HEK293T (cell line): ENCODE measurements around the gene PARVA.

Experiments
- CTCF ChIA-PET: fragments of 350-600 bp; formaldehyde crosslinking; extraction: SDS; loops from one replicate; lab custom pipeline; 2021; ENCODE audit warnings: antibody characterized with exemption, inconsistent platforms; lab: Yijun Ruan, JAX
- POLR2A ChIA-PET: fragments of 350-600 bp; formaldehyde crosslinking; extraction: SDS; loops from one replicate; lab custom pipeline; 2020; ENCODE audit warnings: antibody characterized with exemption, inconsistent platforms; lab: Yijun Ruan, JAX
- DNase-seq: peaks from one replicate; pipeline ENCODE4 v3.0.0; 2012; ENCODE audit warnings: mixed read lengths; ENCODE audit errors: extremely low spot score
- ARNT ChIP-seq: fragments of 450-650 bp; IDR thresholded peaks from 2 replicates; pipeline ENCODE4 v1.6.1; 2017; ENCODE audit warnings: mild to moderate bottlenecking
- BHLHE40 ChIP-seq: fragments of 450-650 bp; IDR thresholded peaks from 2 replicates; pipeline ENCODE4 v1.6.1; 2016; ENCODE audit warnings: mild to moderate bottlenecking, moderate library complexity, borderline replicate concordance
- CTBP1 ChIP-seq: fragments of 450-650 bp; IDR thresholded peaks from 2 replicates; pipeline ENCODE4 v1.6.1; 2016; ENCODE audit warnings: borderline replicate concordance
- ELF4 ChIP-seq: fragments of 450-650 bp; IDR thresholded peaks from 2 replicates; pipeline ENCODE4 v1.6.1; 2017; ENCODE audit warnings: antibody characterized with exemption
- FOXA1 ChIP-seq: fragments of 450-650 bp; IDR thresholded peaks from 2 replicates; pipeline ENCODE4 v1.6.1; 2016; ENCODE audit warnings: mild to moderate bottlenecking
- FOXK2 ChIP-seq: fragments of 450-650 bp; IDR thresholded peaks from 2 replicates; pipeline ENCODE4 v1.6.1; 2016; ENCODE audit warnings: mild to moderate bottlenecking
- FOXM1 ChIP-seq: fragments of 450-650 bp; IDR thresholded peaks from 2 replicates; pipeline ENCODE4 v1.6.1; 2017; ENCODE audit warnings: mild to moderate bottlenecking, borderline replicate concordance
- HDGF ChIP-seq: fragments of 450-650 bp; IDR thresholded peaks from 2 replicates; pipeline ENCODE4 v1.6.1; 2017; ENCODE audit warnings: antibody characterized with exemption, borderline replicate concordance
- L3MBTL2 ChIP-seq: fragments of 450-650 bp; conservative IDR thresholded peaks from 2 replicates; pipeline ENCODE4 v1.6.1; 2016; ENCODE audit warnings: mild to moderate bottlenecking
- LEF1 ChIP-seq: fragments of 450-650 bp; IDR thresholded peaks from 2 replicates; pipeline ENCODE4 v1.6.1; 2017; ENCODE audit warnings: mild to moderate bottlenecking, borderline replicate concordance
- NFRKB ChIP-seq: fragments of 450-650 bp; IDR thresholded peaks from 2 replicates; pipeline ENCODE4 v1.6.1; 2016; ENCODE audit warnings: mild to moderate bottlenecking, moderate library complexity
- SP1 ChIP-seq: fragments of 450-650 bp; IDR thresholded peaks from 2 replicates; pipeline ENCODE4 v1.6.1; 2017
- SUZ12 ChIP-seq: fragments of 450-650 bp; IDR thresholded peaks from 2 replicates; pipeline ENCODE4 v1.6.1; 2016; ENCODE audit warnings: mild to moderate bottlenecking
- TARDBP ChIP-seq: fragments of 450-650 bp; IDR thresholded peaks from 2 replicates; pipeline ENCODE4 v1.6.1; 2016
- ZNF384 ChIP-seq: fragments of 450-650 bp; IDR thresholded peaks from 2 replicates; pipeline ENCODE4 v1.6.1; 2016
- TF ChIP-seq, protein P1 (sequence below): fragments of 450-650 bp; IDR thresholded peaks from 2 replicates; pipeline ENCODE4 v1.6.1; 2016

The PARVA gene

DNA sequence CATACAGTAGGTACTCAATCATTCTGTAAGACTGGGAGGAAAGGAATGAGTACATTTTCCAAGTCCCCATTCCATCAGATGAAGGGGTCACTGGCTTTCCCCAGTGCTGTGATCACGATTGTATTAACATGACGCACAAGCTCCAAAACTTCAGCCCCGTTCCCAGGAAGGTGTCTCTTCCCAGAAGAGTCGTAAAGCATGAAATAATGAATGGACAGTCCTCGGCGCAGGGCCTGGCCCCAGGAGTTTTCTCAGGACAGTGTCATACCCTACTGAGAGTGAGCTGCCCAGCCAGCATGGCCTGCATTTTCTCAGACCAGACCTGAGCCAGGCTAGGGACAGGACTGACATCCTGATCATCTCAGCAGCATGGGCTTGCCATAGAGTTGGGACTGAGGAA, 80.7 kb downstream of the PARVA start:
- DNase-seq, result no peak
- ChIA-PET POLR2A (no interaction called here), CTCF (no interaction called here)
- TF ChIP-seq BHLHE40, result no peak
- no peak for TF ChIP-seq SP1
- no peak for TF ChIP-seq HDGF
- TF ChIP-seq FOXM1, result no peak
- TF ChIP-seq L3MBTL2, result no peak
- TF ChIP-seq TARDBP, result no peak
- TF ChIP-seq ELF4, result no peak
- no peak for TF ChIP-seq SUZ12
- no peak for TF ChIP-seq CTBP1
- no peak for TF ChIP-seq FOXK2
- no peak for TF ChIP-seq ZNF384
- TF ChIP-seq LEF1, result no peak
- TF ChIP-seq, protein P1, sequence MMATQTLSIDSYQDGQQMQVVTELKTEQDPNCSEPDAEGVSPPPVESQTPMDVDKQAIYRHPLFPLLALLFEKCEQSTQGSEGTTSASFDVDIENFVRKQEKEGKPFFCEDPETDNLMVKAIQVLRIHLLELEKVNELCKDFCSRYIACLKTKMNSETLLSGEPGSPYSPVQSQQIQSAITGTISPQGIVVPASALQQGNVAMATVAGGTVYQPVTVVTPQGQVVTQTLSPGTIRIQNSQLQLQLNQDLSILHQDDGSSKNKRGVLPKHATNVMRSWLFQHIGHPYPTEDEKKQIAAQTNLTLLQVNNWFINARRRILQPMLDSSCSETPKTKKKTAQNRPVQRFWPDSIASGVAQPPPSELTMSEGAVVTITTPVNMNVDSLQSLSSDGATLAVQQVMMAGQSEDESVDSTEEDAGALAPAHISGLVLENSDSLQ, result no peak

DNA sequence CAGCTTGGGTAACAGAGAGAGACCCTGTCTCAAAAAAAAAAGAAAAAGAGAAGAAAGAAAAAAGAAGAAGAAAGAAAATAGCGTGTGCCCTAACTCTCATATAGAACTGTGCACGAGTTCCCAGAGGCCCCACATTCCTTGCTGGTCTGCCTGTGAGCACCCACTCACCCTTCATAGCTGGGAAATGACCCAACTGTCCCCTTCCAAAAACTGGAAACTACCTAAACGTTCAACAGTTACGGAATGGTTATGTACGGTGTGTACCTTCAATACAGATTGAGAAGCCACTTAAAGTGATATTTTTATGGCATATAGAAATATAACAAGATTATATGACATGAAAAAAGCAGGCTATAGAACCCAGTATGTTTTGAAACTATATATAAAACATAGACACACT, 82.0 kb downstream of the PARVA start:
- ChIA-PET CTCF (no interaction called here), POLR2A (no interaction called here)
- TF ChIP-seq BHLHE40 (no peak), FOXA1 (no peak)
- no peak for DNase-seq

GRCh38 chr11:12459865-12460444, 82.6 kb downstream of the PARVA start:
- no peak for DNase-seq
- ChIA-PET CTCF (no interaction called here), POLR2A (no interaction called here)
- TF ChIP-seq LEF1, result no peak
- TF ChIP-seq FOXM1, result no peak
- no peak for TF ChIP-seq ZNF384
- TF ChIP-seq CTBP1, result no peak

GRCh38 chr11:12460466-12460865, 83.1 kb downstream of the PARVA start:
- CTCF ChIA-PET, result no interaction called here
- TF ChIP-seq TARDBP, result no peak
- POLR2A ChIA-PET, result no interaction called here
- no peak for DNase-seq

DNA sequence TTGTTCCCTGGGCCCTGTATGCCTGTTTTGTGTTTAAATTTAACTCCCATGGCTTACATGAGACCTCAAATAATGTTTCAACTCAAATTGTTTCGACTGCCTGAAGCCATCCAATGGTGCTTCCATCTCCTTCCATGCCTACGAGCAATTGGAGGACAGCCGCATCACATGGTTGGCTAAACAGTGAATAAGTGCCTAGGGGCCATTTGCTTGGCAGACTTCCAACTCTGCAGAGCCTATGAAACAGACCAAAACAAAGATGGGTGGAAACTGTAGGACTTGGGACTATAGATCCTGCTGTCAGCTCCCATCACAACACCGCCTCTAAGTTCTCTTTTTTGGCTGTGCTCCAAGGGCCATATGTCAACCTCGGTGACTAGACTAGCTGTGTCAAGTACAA, 84.1 kb downstream of the PARVA start:
- no peak for TF ChIP-seq FOXK2
- TF ChIP-seq, protein P1, result 0 out of 2 replicates have a peak, but pooled peaks have one; percentile 23
- peak; percentile 25 for DNase-seq
- CTCF ChIA-PET, result no interaction called here
- POLR2A ChIA-PET, result no interaction called here

GRCh38 chr11:12464303-12464702, 86.9 kb downstream of the PARVA start:
- POLR2A ChIA-PET, result no interaction called here
- TF ChIP-seq ARNT, result no peak
- no peak for DNase-seq
- CTCF ChIA-PET, result no interaction called here

DNA sequence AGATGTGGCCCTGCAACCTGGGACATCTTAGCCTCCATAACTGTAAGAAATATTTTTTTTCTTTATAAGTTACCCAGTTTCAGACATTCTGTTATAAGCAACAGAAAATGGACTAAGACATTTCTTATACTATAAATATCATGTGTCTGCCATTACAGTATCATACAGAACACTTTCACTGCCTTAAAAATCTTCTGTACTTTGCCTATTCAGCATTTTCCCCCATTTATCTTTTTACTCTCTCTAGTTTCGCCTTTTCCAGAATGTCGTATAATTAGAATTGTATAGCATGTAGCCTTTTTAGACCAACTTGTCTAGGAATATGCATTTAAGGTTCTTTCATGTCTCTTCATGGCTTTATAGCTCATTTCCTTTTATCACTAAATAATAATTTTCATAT, 88.0 kb downstream of the PARVA start:
- no peak for DNase-seq
- POLR2A ChIA-PET, result no interaction called here
- CTCF ChIA-PET, result no interaction called here
- TF ChIP-seq LEF1, result no peak
- no peak for TF ChIP-seq BHLHE40
- no peak for TF ChIP-seq SP1
- TF ChIP-seq L3MBTL2, result no peak
- no peak for TF ChIP-seq SUZ12
- no peak for TF ChIP-seq FOXK2
- no peak for TF ChIP-seq ARNT
- TF ChIP-seq TARDBP, result no peak
- no peak for TF ChIP-seq ZNF384
- TF ChIP-seq FOXA1, result no peak
- no peak for TF ChIP-seq HDGF

GRCh38 chr11:12467610-12468009, 90.2 kb downstream of the PARVA start:
- ChIA-PET CTCF (no interaction called here), POLR2A (no interaction called here)
- no peak for DNase-seq
- no peak for TF ChIP-seq BHLHE40
- no peak for TF ChIP-seq NFRKB
- TF ChIP-seq ZNF384, result no peak
- no peak for TF ChIP-seq SUZ12

- no peak for TF ChIP-seq TARDBP
- no peak for TF ChIP-seq CTBP1
- TF ChIP-seq LEF1, result no peak
- no peak for TF ChIP-seq SP1
- no peak for TF ChIP-seq ELF4
- no peak for TF ChIP-seq ARNT
- no peak for TF ChIP-seq SUZ12
- no peak for TF ChIP-seq BHLHE40
- TF ChIP-seq ZNF384, result no peak
- no peak for TF ChIP-seq NFRKB
- POLR2A ChIA-PET, result no interaction called here
- DNase-seq, result no peak
- CTCF ChIA-PET, result no interaction called here
These were observed 92.1 kb downstream of the PARVA start for GRCh38 chr11:12469451-12469850.
